ENCODE data around the gene RETREG1.
"Not testable (repeated sequence)": the region's sequence is repeated elsewhere in the genome, so short reads cannot be mapped to it uniquely, and the experiment has no call there.

The RETREG1 gene

GRCh38 chr5:16484081-16484480 is 132.7 kb downstream of the RETREG1 start:
- no peak for DNase-seq (ENCODE audit: extremely low spot score)
- TF ChIP-seq NFRKB (IDR thresholded peaks at IDR 0.05) = no peak
- TF ChIP-seq SP1 (IDR thresholded peaks at IDR 0.05) = no peak
- TF ChIP-seq FOXK2 (IDR thresholded peaks at IDR 0.05) = no peak
- no peak for TF ChIP-seq ARNT (IDR thresholded peaks at IDR 0.05)
- no peak for TF ChIP-seq BHLHE40 (IDR thresholded peaks at IDR 0.05; ENCODE audit: borderline replicate concordance)
- CTCF ChIA-PET = interaction anchor here (0.6 kb wide), 1 partner anchor 706 kb away, joined by 4 read pairs; no protein-coding TSS in a partner anchor
- POLR2A ChIA-PET = no interaction called here

- ChIA-PET CTCF (interaction anchor here (0.6 to 0.7 kb wide), 2 partner anchors 15 to 394 kb away, joined by 3 read pairs; no protein-coding TSS in a partner anchor), POLR2A (no interaction called here)
- DNase-seq (ENCODE audit: extremely low spot score) = no peak
- TF ChIP-seq LEF1 (IDR thresholded peaks at IDR 0.05; ENCODE audit: borderline replicate concordance) (no peak), FOXA1 (IDR thresholded peaks at IDR 0.05) (no peak), TARDBP (IDR thresholded peaks at IDR 0.05) (no peak), NFRKB (IDR thresholded peaks at IDR 0.05) (no peak), ZNF384 (IDR thresholded peaks at IDR 0.05) (no peak)
Measured at GRCh38 chr5:16483361-16483760, 133.4 kb downstream of the RETREG1 start.

- CTCF ChIA-PET = interaction anchor here (0.6 to 1.2 kb wide), 2 partner anchors 70 to 394 kb away, joined by 3 read pairs; no protein-coding TSS in a partner anchor
- POLR2A ChIA-PET = no interaction called here
- no peak for TF ChIP-seq NFRKB (IDR thresholded peaks at IDR 0.05)
- TF ChIP-seq SUZ12 (IDR thresholded peaks at IDR 0.05) = no peak
- no peak for DNase-seq (ENCODE audit: extremely low spot score)
Measured at GRCh38 chr5:16482891-16483290, 133.9 kb downstream of the RETREG1 start.

GRCh38 chr5:16480821-16481538 is 135.8 kb downstream of the RETREG1 start:
- ChIA-PET POLR2A (no interaction called here), CTCF (interaction anchor here (0.7 kb wide), 1 partner anchor 186 kb away, joined by 3 read pairs; no protein-coding TSS in a partner anchor)
- TF ChIP-seq FOXM1 (IDR thresholded peaks at IDR 0.05; ENCODE audit: borderline replicate concordance) = no peak
- no peak for TF ChIP-seq CTBP1 (IDR thresholded peaks at IDR 0.05; ENCODE audit: borderline replicate concordance)
- TF ChIP-seq TARDBP (IDR thresholded peaks at IDR 0.05) = no peak
- no peak for TF ChIP-seq NFRKB (IDR thresholded peaks at IDR 0.05)
- no peak for TF ChIP-seq FOXK2 (IDR thresholded peaks at IDR 0.05)
- no peak for TF ChIP-seq SUZ12 (IDR thresholded peaks at IDR 0.05)
- no peak for TF ChIP-seq L3MBTL2 (conservative IDR thresholded peaks at IDR 0.05)
- no peak for TF ChIP-seq BHLHE40 (IDR thresholded peaks at IDR 0.05; ENCODE audit: borderline replicate concordance)
- no peak for TF ChIP-seq SP1 (IDR thresholded peaks at IDR 0.05)
- no peak for TF ChIP-seq PKNOX1 (IDR thresholded peaks at IDR 0.05)
- TF ChIP-seq ZNF384 (IDR thresholded peaks at IDR 0.05) = no peak
- TF ChIP-seq LEF1 (IDR thresholded peaks at IDR 0.05; ENCODE audit: borderline replicate concordance) = no peak
- TF ChIP-seq HDGF (IDR thresholded peaks at IDR 0.05; ENCODE audit: borderline replicate concordance) = no peak
- no peak for TF ChIP-seq ARNT (IDR thresholded peaks at IDR 0.05)
- TF ChIP-seq FOXA1 (IDR thresholded peaks at IDR 0.05) = no peak
- no peak for TF ChIP-seq ELF4 (IDR thresholded peaks at IDR 0.05)
- no peak for DNase-seq (ENCODE audit: extremely low spot score)

GRCh38 chr5:16480144-16480543 is 136.7 kb downstream of the RETREG1 start:
- TF ChIP-seq ELF4 (IDR thresholded peaks at IDR 0.05) (no peak), FOXA1 (IDR thresholded peaks at IDR 0.05) (no peak), CTBP1 (IDR thresholded peaks at IDR 0.05; ENCODE audit: borderline replicate concordance) (no peak), ZNF384 (IDR thresholded peaks at IDR 0.05) (no peak), L3MBTL2 (conservative IDR thresholded peaks at IDR 0.05) (no peak), NFRKB (IDR thresholded peaks at IDR 0.05) (no peak), ARNT (IDR thresholded peaks at IDR 0.05) (no peak), HDGF (IDR thresholded peaks at IDR 0.05; ENCODE audit: borderline replicate concordance) (no peak), FOXK2 (IDR thresholded peaks at IDR 0.05) (no peak), FOXM1 (IDR thresholded peaks at IDR 0.05; ENCODE audit: borderline replicate concordance) (no peak), BHLHE40 (IDR thresholded peaks at IDR 0.05; ENCODE audit: borderline replicate concordance) (no peak), PKNOX1 (IDR thresholded peaks at IDR 0.05) (no peak)
- POLR2A ChIA-PET = no interaction called here
- CTCF ChIA-PET = no interaction called here

GRCh38 chr5:16477541-16477940 is 139.3 kb downstream of the RETREG1 start:
- no peak for TF ChIP-seq FOXM1 (IDR thresholded peaks at IDR 0.05; ENCODE audit: borderline replicate concordance)
- TF ChIP-seq SP1 (IDR thresholded peaks at IDR 0.05) = no peak
- TF ChIP-seq ZNF384 (IDR thresholded peaks at IDR 0.05) = no peak
- TF ChIP-seq NFRKB (IDR thresholded peaks at IDR 0.05) = no peak
- ChIA-PET CTCF (interaction anchor here (0.9 kb wide), 1 partner anchor 75 kb away, joined by 3 read pairs; no protein-coding TSS in a partner anchor), POLR2A (no interaction called here)
- no peak for DNase-seq (ENCODE audit: extremely low spot score)

More at GRCh38 chr5:16480144-16480543, 136.7 kb downstream of the RETREG1 start:
- no peak for DNase-seq (ENCODE audit: extremely low spot score)

GRCh38 chr5:16476417-16476816 is 140.4 kb downstream of the RETREG1 start:
- POLR2A ChIA-PET; DNase-seq (ENCODE audit: extremely low spot score); CTCF ChIA-PET: not testable (repeated sequence)

- ChIA-PET POLR2A (no interaction called here), CTCF (interaction anchor here (0.6 kb wide), 1 partner anchor 19 kb away, joined by 3 read pairs; no protein-coding TSS in a partner anchor)
- no peak for DNase-seq (ENCODE audit: extremely low spot score)
- TF ChIP-seq SUZ12 (IDR thresholded peaks at IDR 0.05) (no peak), TARDBP (IDR thresholded peaks at IDR 0.05) (no peak), ELF4 (IDR thresholded peaks at IDR 0.05) (no peak), CTBP1 (IDR thresholded peaks at IDR 0.05; ENCODE audit: borderline replicate concordance) (no peak), ARNT (IDR thresholded peaks at IDR 0.05) (no peak), NFRKB (IDR thresholded peaks at IDR 0.05) (no peak), FOXA1 (IDR thresholded peaks at IDR 0.05) (no peak), FOXK2 (IDR thresholded peaks at IDR 0.05) (no peak)
Measured at GRCh38 chr5:16471387-16471786, 145.4 kb downstream of the RETREG1 start.

Measured in HEK293T (cell line).